H1 (cell line): Measurements from ENCODE around the gene MARCKS. TPM values are rescaled to one million over a fixed set of nuclear protein-coding genes. Genes with fewer than 3 reads are reported as not detected.

Experiments
- CTCF ChIA-PET: fragments of 300-600 bp; sonication (Branson Sonifier 250); formaldehyde crosslinking; loops from one replicate; lab custom pipeline; 2021; ENCODE audit not compliant: partially characterized antibody; lab: Charles Lee
- POLR2A ChIA-PET: fragments of 300-600 bp; sonication (Branson Sonifier 250); formaldehyde crosslinking; loops from one replicate; lab custom pipeline; 2021; ENCODE audit warnings: inconsistent platforms; ENCODE audit not compliant: partially characterized antibody; lab: Charles Lee
- DNase-seq, 2 experiments: peaks; one replicate each; pipeline versions ENCODE4 v3.0.0 to v3.0.0-alpha.2; 2010 to 2022; ENCODE audit warnings: low spot score in 2 of 2, low read depth in 1 of 2, mixed read lengths in 1 of 2
- FAIRE-seq: peaks from 2 replicates; lab custom pipeline; 2011; peaks lifted over from hg19 to GRCh38; lab: Jason Lieb, UNC
- H2AFZ ChIP-seq: 2 replicates; pipeline ENCODE4 v1.8.1; 2012; ENCODE audit warnings: low read length, inconsistent platforms
- H2AK5ac ChIP-seq: 2 replicates; pipeline ENCODE4 v1.6.1; 2013; ENCODE audit warnings: low read depth, low read length
- H2BK120ac ChIP-seq: replicated peaks from 2 replicates; pipeline ENCODE3; 2013; ENCODE audit warnings: low read depth, low read length, inconsistent platforms
- H2BK12ac ChIP-seq: 2 replicates; pipeline ENCODE4 v1.6.1; 2013; ENCODE audit warnings: low read depth, low read length
- H2BK15ac ChIP-seq: 2 replicates; pipeline ENCODE4 v1.6.1; 2013; ENCODE audit warnings: low read length
- H2BK20ac ChIP-seq: 2 replicates; pipeline ENCODE4 v1.6.1; 2013; ENCODE audit warnings: low read length
- H2BK5ac ChIP-seq: 2 replicates; pipeline ENCODE4 v1.6.1; 2013; ENCODE audit warnings: low read depth, low read length
- H3K14ac ChIP-seq: 2 replicates; pipeline ENCODE4 v1.6.1; 2013; ENCODE audit warnings: inconsistent platforms; ENCODE audit not compliant: insufficient read length
- H3K18ac ChIP-seq: 2 replicates; pipeline ENCODE4 v1.6.1; 2013; ENCODE audit warnings: low read length; ENCODE audit errors: extremely low read depth
- H3K23ac ChIP-seq: 2 replicates; pipeline ENCODE4 v1.6.1; 2013; ENCODE audit warnings: inconsistent platforms; ENCODE audit not compliant: insufficient read length
- H3K23me2 ChIP-seq: 2 replicates; pipeline ENCODE4 v1.6.1; 2013; ENCODE audit warnings: low read depth, low read length
- H3K27ac ChIP-seq: 2 replicates; pipeline ENCODE4 v1.6.1; 2011; ENCODE audit warnings: low read depth, low read length, inconsistent platforms
- H3K27me3 ChIP-seq, 4 experiments: replicated peaks in 1 of 4; 1 replicate in 1 of 4; 2 replicates in 3 of 4; pipeline versions ENCODE4 v1.6.1 to v1.8.1; 2011 to 2013; ENCODE audit warnings: low read length in 3 of 4, mild to moderate bottlenecking in 3 of 4, inconsistent platforms in 2 of 4, mixed read lengths in 2 of 4, moderate library complexity in 1 of 4; ENCODE audit not compliant: control insufficient read depth in 3 of 4, insufficient read depth in 3 of 4; ENCODE audit errors: extremely low read depth in 1 of 4
- H3K36me3 ChIP-seq, 4 experiments: 2 replicates each; pipeline versions ENCODE4 v1.6.1 to v1.8.1; 2011 to 2013; ENCODE audit warnings: mild to moderate bottlenecking in 4 of 4, low read length in 3 of 4, moderate library complexity in 2 of 4, control low read depth in 1 of 4, inconsistent platforms in 1 of 4; ENCODE audit not compliant: insufficient read depth in 4 of 4, control insufficient read depth in 2 of 4
- H3K4ac ChIP-seq: replicated peaks from 2 replicates; pipeline ENCODE3; 2013; ENCODE audit warnings: low read length, low read depth, mixed read lengths, inconsistent platforms; ENCODE audit not compliant: insufficient read length
- H3K4me1 ChIP-seq, 4 experiments: replicated peaks in 1 of 4; 1 replicate in 1 of 4; 2 replicates in 3 of 4; pipeline versions ENCODE4 v1.6.1 to v1.8.1; 2011 to 2013; ENCODE audit warnings: low read length in 3 of 4, inconsistent platforms in 2 of 4, mixed read lengths in 1 of 4; ENCODE audit not compliant: insufficient read depth in 4 of 4, control insufficient read depth in 3 of 4
- H3K4me2 ChIP-seq, 2 experiments: 2 replicates each; pipeline versions ENCODE4 v1.6.1 to v1.8.1; 2011 to 2013; ENCODE audit warnings: low read depth in 2 of 2, low read length in 2 of 2, control low read depth in 1 of 2, inconsistent platforms in 1 of 2, mild to moderate bottlenecking in 1 of 2; ENCODE audit not compliant: insufficient read depth in 1 of 2
- H3K4me3 ChIP-seq, 4 experiments: fragments of 200-600, 300-600 bp in 1 of 4; sonication (generic), shearing (Covaris generic), sonication (Bioruptor Twin) in 1 of 4; 2 replicates each; pipeline versions ENCODE4 v1.5.1 to v1.8.1; 2011 to 2016; ENCODE audit warnings: low read length in 4 of 4, low read depth in 3 of 4, control low read depth in 2 of 4, inconsistent platforms in 2 of 4, mild to moderate bottlenecking in 2 of 4, mixed read lengths in 1 of 4, moderate library complexity in 1 of 4; ENCODE audit not compliant: insufficient read depth in 2 of 4; ENCODE audit errors: extremely low read depth in 1 of 4
- H3K56ac ChIP-seq: replicated peaks from 2 replicates; pipeline ENCODE3; 2013; ENCODE audit warnings: low read depth, mild to moderate bottlenecking, mixed read lengths, low read length, inconsistent platforms; ENCODE audit not compliant: insufficient read length
- H3K79me1 ChIP-seq: 2 replicates; pipeline ENCODE4 v1.6.1; 2013; ENCODE audit warnings: low read depth, low read length, control low read depth
- H3K79me2 ChIP-seq, 2 experiments: 2 replicates each; pipeline versions ENCODE4 v1.6.1 to v1.8.1; 2012 to 2013; ENCODE audit warnings: low read length in 2 of 2, mild to moderate bottlenecking in 2 of 2, inconsistent platforms in 1 of 2; ENCODE audit not compliant: insufficient read depth in 2 of 2, control insufficient read depth in 1 of 2
- H3K9ac ChIP-seq, 4 experiments: replicated peaks in 1 of 4; 1 replicate in 1 of 4; 2 replicates in 3 of 4; pipeline versions ENCODE4 v1.6.1 to v1.8.1; 2011 to 2013; ENCODE audit warnings: low read depth in 3 of 4, low read length in 3 of 4, control low read depth in 2 of 4, mild to moderate bottlenecking in 2 of 4, moderate library complexity in 2 of 4, inconsistent platforms in 1 of 4; ENCODE audit errors: extremely low read depth in 1 of 4
- H3K9me3 ChIP-seq, 2 experiments: 2 replicates each; pipeline versions ENCODE4 v1.6.1 to v1.8.1; 2012 to 2013; ENCODE audit warnings: mild to moderate bottlenecking in 2 of 2, moderate library complexity in 2 of 2, control low read depth in 1 of 2, inconsistent platforms in 1 of 2, low read depth in 1 of 2, low read length in 1 of 2, mixed read lengths in 1 of 2; ENCODE audit not compliant: insufficient read depth in 2 of 2
- H4K20me1 ChIP-seq, 2 experiments: replicated peaks in 1 of 2; 2 replicates each; pipeline versions ENCODE3 to v1.8.1; 2011 to 2013; ENCODE audit warnings: inconsistent platforms in 2 of 2, low read length in 2 of 2, mild to moderate bottlenecking in 1 of 2; ENCODE audit not compliant: insufficient read depth in 2 of 2, control insufficient read depth in 1 of 2
- H4K5ac ChIP-seq: 2 replicates; pipeline ENCODE4 v1.6.1; 2013; ENCODE audit warnings: low read length, low read depth, mixed read lengths, inconsistent platforms; ENCODE audit not compliant: insufficient read length
- H4K8ac ChIP-seq: 2 replicates; pipeline ENCODE4 v1.8.0; 2013; ENCODE audit warnings: mild to moderate bottlenecking, moderate library complexity, low read length, inconsistent platforms; ENCODE audit not compliant: insufficient read depth; ENCODE audit errors: extremely low read depth
- H4K91ac ChIP-seq: replicated peaks from 2 replicates; pipeline ENCODE3; 2013; ENCODE audit warnings: low read length, mixed read lengths, inconsistent platforms; ENCODE audit not compliant: insufficient read length
- CBX5 ChIP-seq: fragments of 300-800, 300-1000 bp; sonication (generic); IDR thresholded peaks from 2 replicates; pipeline ENCODE4 v1.7.1; 2016; ENCODE audit warnings: antibody characterized with exemption, low read length, low read depth
- CBX8 ChIP-seq: fragments of 300-800, 300-1000 bp; sonication (generic); IDR thresholded peaks from 2 replicates; pipeline ENCODE4 v1.7.1; 2016; ENCODE audit warnings: low read depth, low read length, borderline replicate concordance
- EGR1 ChIP-seq: IDR thresholded peaks from 2 replicates; pipeline ENCODE4 v1.6.1; 2011; ENCODE audit warnings: low read depth, low read length, borderline replicate concordance
- KDM4A ChIP-seq: IDR thresholded peaks from one replicate; pipeline ENCODE4 v1.7.1; 2012; ENCODE audit warnings: low read depth, mild to moderate bottlenecking, moderate library complexity, low read length, inconsistent platforms; ENCODE audit not compliant: severe bottlenecking
- MAX ChIP-seq: IDR thresholded peaks from 2 replicates; pipeline ENCODE4 v1.6.1; 2012; ENCODE audit warnings: inconsistent platforms
- NRF1 ChIP-seq: IDR thresholded peaks from 2 replicates; pipeline ENCODE4 v1.6.1; 2011; ENCODE audit warnings: mild to moderate bottlenecking, low read depth, low read length, improper control_type of control experiment
- POLR2A ChIP-seq, 2 experiments: IDR thresholded peaks; 1 replicate in 1 of 2; 2 replicates in 1 of 2; pipeline ENCODE4 v1.6.1; 2011; ENCODE audit warnings: low read depth in 2 of 2, low read length in 2 of 2, mild to moderate bottlenecking in 2 of 2; ENCODE audit errors: control extremely low read depth in 1 of 2
- TAF1 ChIP-seq: IDR thresholded peaks from 2 replicates; pipeline ENCODE4 v1.6.1; 2011; ENCODE audit warnings: mild to moderate bottlenecking, low read depth, low read length
- TEAD4 ChIP-seq: IDR thresholded peaks from 2 replicates; pipeline ENCODE4 v1.6.1; 2012; ENCODE audit warnings: low read depth, low read length, inconsistent platforms, mixed read lengths
- USF2 ChIP-seq: IDR thresholded peaks from 2 replicates; pipeline ENCODE4 v1.6.1; 2011; ENCODE audit warnings: low read length, improper control_type of control experiment
- WGBS, 2 experiments: shearing (Covaris generic) in 1 of 2; methylation state at CpG; one replicate each; pipeline versions ENCODE4 v1.1.6 to v1.1.7; 2013 to 2015; ENCODE audit warnings: low lambda C conversion rate in 2 of 2, mixed read lengths in 2 of 2, inconsistent platforms in 1 of 2, low coverage in 1 of 2, missing lambda C conversion rate in 1 of 2; ENCODE audit not compliant: insufficient replicate concordance in 2 of 2, insufficient coverage in 1 of 2, insufficient read length in 1 of 2; ENCODE audit errors: extremely low coverage in 1 of 2, missing lambda C conversion rate in 1 of 2; 5-methylcytosine and 5-hydroxymethylcytosine counted together
- polyA plus RNA-seq, 7 experiments: library from polyadenylated mRNA; depleted of rRNA in 3 of 7; stranded (reverse) in 5 of 7; unstranded in 2 of 7; fragments of >200 nt in 5 of 7; fragments of 200-250 nt in 2 of 7; gene quantifications; 1 replicate in 5 of 7; 2 replicates in 1 of 7; 4 replicates in 1 of 7; pipeline versions ENCODE4 v1.2.1 to v1.2.3, GENCODE V29; 2011 to 2013; ENCODE audit warnings: missing spikeins in 2 of 7, mixed read lengths in 2 of 7
- total RNA-seq: library from RNA; stranded (reverse); fragmentation: NEBNext Ultra II Directional; extraction: Animal tissue kit (Norgen Biotek cat#: 25700); gene quantifications from 2 replicates; pipeline ENCODE4 v1.2.1, GENCODE V29; 2021

Gene MARCKS
- total and polyA plus RNA-seq, 2 of the 8 experiments (the other 6 are each of a cell fraction or from before 2014, with no cell fraction given): 26.6 to 111 TPM

- H4K8ac ChIP-seq: peak overlapping the region; percentile 77; the same call in 1 of the 2 replicates
- H3K4me3 ChIP-seq: peak overlapping the region; percentile 95 to 99 (median 98)
- H4K5ac ChIP-seq: peak overlapping the region; percentile 43
- H2BK120ac ChIP-seq: no peak overlapping the region
- peak; percentile 19 for FAIRE-seq
- no peak overlapping the region for H2BK15ac ChIP-seq
- H3K4ac ChIP-seq: peak overlapping the region; percentile 36
- peaks cover 0 to 16% (median 7%) of the 10 kb centered on the region in 4 experiments; a peak in 3 of 8 replicates for H3K36me3 ChIP-seq
- no peak overlapping the region for H2AK5ac ChIP-seq
- H3K18ac ChIP-seq: peak overlapping the region; percentile 89
- H2BK12ac ChIP-seq: no peak overlapping the region; the same call in 1 of the 2 replicates
- H3K79me2 ChIP-seq: peaks cover 0 to 47% of the 10 kb centered on the region in 2 experiments; a peak in 2 of 4 replicates
- H3K79me1 ChIP-seq: no peaks in the 10 kb centered on the region
- H2BK20ac ChIP-seq: no peak overlapping the region
- DNase-seq: peak; percentile 89 to 96
- peak overlapping the region; percentile 97 to 100 for H3K4me2 ChIP-seq
- peaks cover 22% of the 10 kb centered on the region for H3K23me2 ChIP-seq
- no peaks in the 10 kb centered on the region for H3K9me3 ChIP-seq
- H3K56ac ChIP-seq: peak overlapping the region; percentile 18
- peaks cover 6 to 21% (median 15%) of the 10 kb centered on the region in 4 experiments; a peak in 6 of 7 replicates for H3K27me3 ChIP-seq
- H4K91ac ChIP-seq: no peak overlapping the region
- H3K9ac ChIP-seq: peak overlapping the region; percentile 85 to 99 (median 98)
- ChIA-PET CTCF (interaction anchor here (0.6 to 2.6 kb wide), 32 partner anchors 10 to 812 kb away, joined by 3 to 13 read pairs (median 3); no protein-coding TSS in a partner anchor), POLR2A (interaction anchor here (0.6 to 2.7 kb wide), 33 partner anchors 8 to 721 kb away, joined by 3 to 21 read pairs (median 3); no protein-coding TSS in a partner anchor)
- WGBS, 2 experiments: 1% methylated on average over 63 of the region's 67 CpGs; no CpG with 5 or more reads in 1 of the 2 experiments
- H3K14ac ChIP-seq: no peak overlapping the region
- peak overlapping the region; percentile 87 for H2BK5ac ChIP-seq
- no peak overlapping the region for H2AFZ ChIP-seq
- peak overlapping the region; percentile 90 for H3K27ac ChIP-seq
- peaks cover 3 to 5% of the 10 kb centered on the region in 2 experiments for H4K20me1 ChIP-seq
- no peak overlapping the region for H3K23ac ChIP-seq
- H3K4me1 ChIP-seq: peaks cover 4 to 7% (median 6%) of the 10 kb centered on the region in 4 experiments; a peak in 4 of 7 replicates
- TF ChIP-seq TEAD4: peak; percentile 63; the same call in 1 of the 2 replicates
- TF ChIP-seq EGR1: peak; percentile 36; the same call in 1 of the 2 replicates
- TF ChIP-seq CBX5: no peak
- peak; percentile 65 for TF ChIP-seq MAX
- peak; percentile 12 for TF ChIP-seq KDM4A
- TF ChIP-seq USF2: no peak
- TF ChIP-seq TAF1: peak; percentile 90
- TF ChIP-seq POLR2A (IDR thresholded peaks at IDR 0.05; ENCODE audit: control extremely low read depth in 1 of 2, low read depth in 2 of 2, low read length in 2 of 2): peak; percentile 88 to 91
- no peak for TF ChIP-seq CBX8
- TF ChIP-seq NRF1: peak; percentile 7; the same call in 1 of the 2 replicates
Measured at GRCh38 chr6:113858480-113859348, 1.6 kb downstream of the MARCKS start.
